A549 (cell line): ENCODE data around the gene DPYD.

ENCODE experiments used
- CHD2 ChIP-seq: fragments of 150-350 bp; IDR thresholded peaks from 2 replicates; pipeline ENCODE4 v1.6.1; 2014; ENCODE audit warnings: low read length; ENCODE audit not compliant: partially characterized antibody
- CTCF ChIP-seq: fragments of >200 bp; sonication (Bioruptor Twin); formaldehyde crosslinking; IDR thresholded peaks from 3 replicates; pipeline ENCODE4 v1.5.1; 2016
- E2F6 ChIP-seq: IDR thresholded peaks from 2 replicates; pipeline ENCODE4 v1.6.1; 2012; ENCODE audit warnings: low read depth, borderline replicate concordance
- EHF ChIP-seq: fragments of 250-450 bp; sonication (Bioruptor Pico); IDR thresholded peaks from 2 replicates; pipeline ENCODE4 v1.5.0; 2020; ENCODE audit warnings: mild to moderate bottlenecking
- ELK1 ChIP-seq: fragments of 150-350 bp; IDR thresholded peaks from 2 replicates; pipeline ENCODE4 v1.6.1; 2014; ENCODE audit warnings: low read depth, mild to moderate bottlenecking, low read length
- JUN ChIP-seq, 2 experiments: fragments of >200 bp; sonication (Bioruptor Twin); formaldehyde crosslinking; IDR thresholded peaks; 2 replicates in 1 of 2; 3 replicates in 1 of 2; pipeline ENCODE4 v1.6.1; 2016 to 2017
- JUNB ChIP-seq: fragments of >200 bp; sonication (Bioruptor Twin); formaldehyde crosslinking; IDR thresholded peaks from 2 replicates; pipeline ENCODE4 v1.6.1; 2016
- RCOR1 ChIP-seq: fragments of 150-350 bp; IDR thresholded peaks from 2 replicates; pipeline ENCODE4 v1.6.1; 2014; ENCODE audit warnings: antibody characterized with exemption, low read length, low read depth
- TF ChIP-seq, protein P1 (sequence below): fragments of 200-600 bp; sonication (generic); IDR thresholded peaks from 2 replicates; pipeline ENCODE4 v1.6.1; 2016; ENCODE audit warnings: antibody characterized with exemption, mild to moderate bottlenecking, moderate library complexity

- TF ChIP-seq CHD2 = no peak
- no peak for TF ChIP-seq CTCF
- TF ChIP-seq, protein P1, sequence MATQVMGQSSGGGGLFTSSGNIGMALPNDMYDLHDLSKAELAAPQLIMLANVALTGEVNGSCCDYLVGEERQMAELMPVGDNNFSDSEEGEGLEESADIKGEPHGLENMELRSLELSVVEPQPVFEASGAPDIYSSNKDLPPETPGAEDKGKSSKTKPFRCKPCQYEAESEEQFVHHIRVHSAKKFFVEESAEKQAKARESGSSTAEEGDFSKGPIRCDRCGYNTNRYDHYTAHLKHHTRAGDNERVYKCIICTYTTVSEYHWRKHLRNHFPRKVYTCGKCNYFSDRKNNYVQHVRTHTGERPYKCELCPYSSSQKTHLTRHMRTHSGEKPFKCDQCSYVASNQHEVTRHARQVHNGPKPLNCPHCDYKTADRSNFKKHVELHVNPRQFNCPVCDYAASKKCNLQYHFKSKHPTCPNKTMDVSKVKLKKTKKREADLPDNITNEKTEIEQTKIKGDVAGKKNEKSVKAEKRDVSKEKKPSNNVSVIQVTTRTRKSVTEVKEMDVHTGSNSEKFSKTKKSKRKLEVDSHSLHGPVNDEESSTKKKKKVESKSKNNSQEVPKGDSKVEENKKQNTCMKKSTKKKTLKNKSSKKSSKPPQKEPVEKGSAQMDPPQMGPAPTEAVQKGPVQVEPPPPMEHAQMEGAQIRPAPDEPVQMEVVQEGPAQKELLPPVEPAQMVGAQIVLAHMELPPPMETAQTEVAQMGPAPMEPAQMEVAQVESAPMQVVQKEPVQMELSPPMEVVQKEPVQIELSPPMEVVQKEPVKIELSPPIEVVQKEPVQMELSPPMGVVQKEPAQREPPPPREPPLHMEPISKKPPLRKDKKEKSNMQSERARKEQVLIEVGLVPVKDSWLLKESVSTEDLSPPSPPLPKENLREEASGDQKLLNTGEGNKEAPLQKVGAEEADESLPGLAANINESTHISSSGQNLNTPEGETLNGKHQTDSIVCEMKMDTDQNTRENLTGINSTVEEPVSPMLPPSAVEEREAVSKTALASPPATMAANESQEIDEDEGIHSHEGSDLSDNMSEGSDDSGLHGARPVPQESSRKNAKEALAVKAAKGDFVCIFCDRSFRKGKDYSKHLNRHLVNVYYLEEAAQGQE = no peak
- no peak for TF ChIP-seq EHF
- no peak for TF ChIP-seq RCOR1
- TF ChIP-seq ELK1 = no peak
- no peak for TF ChIP-seq JUN (IDR thresholded peaks at IDR 0.05)
- no peak for TF ChIP-seq JUNB
- TF ChIP-seq E2F6 = no peak
Measured at GRCh38 chr1:97837161-97837560, 83.7 kb downstream of the DPYD start.
